ENCODE results near the gene WWC1.

The WWC1 gene

DNA sequence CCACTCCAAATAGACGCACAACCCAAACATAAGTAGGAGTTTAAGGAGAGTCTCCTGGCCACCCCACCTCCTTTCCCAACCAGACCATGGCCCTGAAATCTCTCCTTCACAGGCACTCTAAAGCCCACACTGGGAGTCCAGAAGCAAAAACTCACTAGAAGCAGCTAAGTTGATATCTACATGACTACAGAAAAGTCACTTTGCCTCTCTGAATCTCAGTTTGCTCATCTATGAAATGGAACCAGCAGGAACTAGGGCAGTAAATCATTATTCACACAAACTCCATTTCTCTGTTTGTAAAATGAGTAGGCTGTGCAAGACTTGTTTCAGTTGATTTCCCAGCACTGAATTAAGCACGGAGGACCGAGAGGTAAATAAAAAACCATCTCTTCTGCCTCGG, 4.1 kb upstream of the WWC1 start:
- peak overlapping the region; percentile 75 for H3K27ac ChIP-seq
- TF ChIP-seq, protein P1, sequence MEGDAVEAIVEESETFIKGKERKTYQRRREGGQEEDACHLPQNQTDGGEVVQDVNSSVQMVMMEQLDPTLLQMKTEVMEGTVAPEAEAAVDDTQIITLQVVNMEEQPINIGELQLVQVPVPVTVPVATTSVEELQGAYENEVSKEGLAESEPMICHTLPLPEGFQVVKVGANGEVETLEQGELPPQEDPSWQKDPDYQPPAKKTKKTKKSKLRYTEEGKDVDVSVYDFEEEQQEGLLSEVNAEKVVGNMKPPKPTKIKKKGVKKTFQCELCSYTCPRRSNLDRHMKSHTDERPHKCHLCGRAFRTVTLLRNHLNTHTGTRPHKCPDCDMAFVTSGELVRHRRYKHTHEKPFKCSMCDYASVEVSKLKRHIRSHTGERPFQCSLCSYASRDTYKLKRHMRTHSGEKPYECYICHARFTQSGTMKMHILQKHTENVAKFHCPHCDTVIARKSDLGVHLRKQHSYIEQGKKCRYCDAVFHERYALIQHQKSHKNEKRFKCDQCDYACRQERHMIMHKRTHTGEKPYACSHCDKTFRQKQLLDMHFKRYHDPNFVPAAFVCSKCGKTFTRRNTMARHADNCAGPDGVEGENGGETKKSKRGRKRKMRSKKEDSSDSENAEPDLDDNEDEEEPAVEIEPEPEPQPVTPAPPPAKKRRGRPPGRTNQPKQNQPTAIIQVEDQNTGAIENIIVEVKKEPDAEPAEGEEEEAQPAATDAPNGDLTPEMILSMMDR (conservative IDR thresholded peaks at IDR 0.05) = no peak

DNA sequence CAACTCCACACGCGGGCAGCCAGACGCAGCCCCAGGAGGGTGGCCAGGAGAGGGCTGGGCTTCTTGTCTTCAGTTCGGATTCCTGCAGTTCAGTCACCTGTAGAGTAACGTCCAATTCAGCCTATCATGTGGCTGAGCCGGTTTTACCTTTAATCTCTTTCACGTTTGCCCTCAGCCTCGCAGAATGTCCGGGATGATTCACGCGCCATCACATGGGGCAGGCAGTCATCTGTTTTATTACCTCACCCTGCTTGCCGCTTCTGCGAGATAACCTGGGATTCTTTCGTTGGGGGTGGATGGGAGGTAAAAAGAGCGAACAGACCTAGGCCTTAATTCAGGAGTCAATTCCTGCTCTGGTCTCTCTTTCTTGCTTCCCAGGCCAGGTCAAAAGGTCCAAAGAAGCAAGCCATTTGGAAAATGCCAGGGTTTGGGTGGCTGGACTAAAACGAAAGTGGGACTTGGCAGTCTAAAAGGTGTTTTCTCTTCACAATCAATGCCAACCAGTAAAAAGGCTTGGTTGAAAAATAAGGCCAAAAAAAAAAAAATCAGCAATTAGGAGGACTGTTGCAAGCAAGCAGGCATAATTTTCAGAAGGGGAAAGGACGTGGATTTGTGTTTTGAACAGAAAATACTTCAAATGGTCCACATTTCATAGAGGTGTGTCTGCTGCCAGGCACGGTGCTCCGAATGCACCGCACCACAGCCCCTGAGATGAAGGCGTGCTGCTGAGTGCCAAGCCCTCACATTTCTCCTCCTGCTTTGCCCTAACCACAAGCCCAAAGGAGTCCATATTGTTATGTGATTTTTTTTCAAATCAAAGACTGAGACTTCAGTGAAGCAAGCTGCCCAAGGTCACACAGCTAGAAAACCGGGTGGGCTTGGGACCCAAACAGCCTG, 2.8 kb upstream of the WWC1 start:
- TF ChIP-seq, protein P1 (conservative IDR thresholded peaks at IDR 0.05) = no peak
- H3K27ac ChIP-seq = peak overlapping the region; percentile 75

DNA sequence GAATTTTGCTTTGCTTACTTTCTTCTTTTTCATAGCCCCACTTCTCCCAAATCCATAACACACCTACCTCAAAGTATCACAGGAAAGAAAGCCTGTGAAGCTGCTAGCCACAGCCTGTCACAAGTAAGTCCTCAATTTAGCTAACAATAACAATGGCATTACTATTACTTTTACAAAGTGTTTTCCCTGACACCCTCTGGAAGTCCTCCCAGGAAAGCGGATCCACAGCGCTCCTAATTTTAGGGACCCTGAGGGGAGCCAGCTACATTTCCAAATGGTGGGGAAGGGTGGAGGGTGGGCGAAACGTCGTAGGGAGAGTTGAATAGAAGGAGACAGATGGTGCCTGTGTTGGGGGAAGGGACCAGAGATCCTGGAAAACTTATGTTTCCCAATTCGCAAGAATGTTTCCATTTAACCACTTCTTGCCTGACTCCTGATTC, 523 bp upstream of the WWC1 start:
- peak overlapping the region; percentile 84 for H3K27ac ChIP-seq

DNA sequence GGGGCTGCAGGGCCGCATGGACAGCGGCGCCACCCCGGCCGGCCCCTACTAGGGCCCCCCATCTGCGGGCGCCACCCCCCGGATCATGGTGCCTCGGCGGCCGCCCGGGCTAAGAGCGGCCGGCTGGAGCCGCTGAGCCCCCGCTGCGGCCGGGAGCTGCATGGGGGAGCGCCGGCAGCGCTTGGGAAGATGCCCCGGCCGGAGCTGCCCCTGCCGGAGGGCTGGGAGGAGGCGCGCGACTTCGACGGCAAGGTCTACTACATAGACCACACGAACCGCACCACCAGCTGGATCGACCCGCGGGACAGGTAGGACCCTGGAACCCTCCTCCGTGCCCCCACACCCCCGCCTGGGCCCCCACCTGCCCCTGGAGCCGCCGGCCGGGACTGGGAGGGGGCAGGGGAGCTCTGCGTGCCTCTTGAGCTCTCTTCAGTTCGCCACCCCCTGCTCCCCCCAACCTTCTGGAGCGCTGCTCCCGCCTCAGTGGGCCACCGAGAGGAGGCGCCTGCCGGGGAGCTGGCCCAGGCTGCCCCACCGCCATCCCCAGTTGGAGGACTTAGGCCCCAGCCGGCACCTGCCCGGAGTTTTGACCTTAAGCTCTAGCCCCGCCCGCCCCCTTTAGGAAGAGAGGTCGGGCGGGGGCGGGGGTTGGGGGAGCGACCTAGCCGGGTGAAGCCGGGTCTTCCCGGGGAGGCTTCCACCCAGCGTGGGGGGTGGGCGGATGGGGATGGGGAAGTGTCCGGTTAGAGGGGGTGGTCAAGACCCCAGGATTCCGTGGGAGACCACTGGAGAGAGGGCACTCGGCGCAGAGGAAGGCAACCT, 730 bp downstream of the WWC1 start:
- TF ChIP-seq, protein P1 (conservative IDR thresholded peaks at IDR 0.05) = no peak
- peak overlapping the region; percentile 84 for H3K27ac ChIP-seq

More for the DNA sequence above, 523 bp upstream of the WWC1 start:
- TF ChIP-seq, protein P1 (conservative IDR thresholded peaks at IDR 0.05) = no peak

DNA sequence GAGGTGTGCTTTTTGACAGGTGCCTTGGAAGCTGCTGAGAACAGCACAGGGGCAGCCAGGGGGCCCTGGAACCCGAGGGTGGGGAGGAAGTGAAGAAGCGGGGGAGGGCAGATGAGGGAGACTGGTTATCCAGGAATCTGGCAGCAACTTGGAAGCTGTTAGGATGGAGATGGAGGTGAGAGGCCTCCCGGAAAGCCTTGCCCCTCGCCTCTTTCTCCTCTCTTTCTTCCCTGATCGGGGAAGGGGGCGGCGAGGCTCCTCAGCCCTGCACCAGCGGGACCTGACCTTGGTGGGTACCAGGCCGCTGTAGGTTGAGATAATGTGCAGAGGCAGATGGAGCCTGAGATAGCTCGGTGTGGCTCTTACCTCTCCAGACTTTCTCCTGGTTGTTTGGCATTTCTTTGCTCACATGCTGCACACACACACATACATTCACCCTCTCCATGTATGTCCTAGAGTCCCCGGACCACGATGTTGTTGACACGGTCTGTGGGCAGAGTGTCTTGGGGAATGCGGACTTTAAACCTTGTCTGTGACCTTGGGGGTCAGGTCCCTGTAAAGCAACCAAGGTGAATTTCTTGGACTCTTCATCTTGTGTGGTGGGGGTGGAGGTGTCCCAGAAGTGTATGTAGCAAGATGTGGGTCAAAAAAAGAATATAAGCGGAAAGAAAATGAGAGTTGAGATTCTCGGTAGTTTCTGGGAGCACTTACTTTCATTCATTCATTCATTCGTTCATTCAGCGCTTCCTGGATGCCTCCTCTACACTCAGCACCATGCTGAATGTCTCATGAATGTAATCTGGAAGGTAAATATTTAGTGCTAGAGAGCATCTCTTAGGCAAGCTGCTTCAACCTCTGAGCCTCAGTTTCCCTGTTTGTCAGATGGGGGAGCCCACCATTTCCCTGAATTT, 1.6 kb downstream of the WWC1 start:
- H3K27ac ChIP-seq = peak overlapping the region; percentile 84
- TF ChIP-seq, protein P1 (conservative IDR thresholded peaks at IDR 0.05) = no peak

DNA sequence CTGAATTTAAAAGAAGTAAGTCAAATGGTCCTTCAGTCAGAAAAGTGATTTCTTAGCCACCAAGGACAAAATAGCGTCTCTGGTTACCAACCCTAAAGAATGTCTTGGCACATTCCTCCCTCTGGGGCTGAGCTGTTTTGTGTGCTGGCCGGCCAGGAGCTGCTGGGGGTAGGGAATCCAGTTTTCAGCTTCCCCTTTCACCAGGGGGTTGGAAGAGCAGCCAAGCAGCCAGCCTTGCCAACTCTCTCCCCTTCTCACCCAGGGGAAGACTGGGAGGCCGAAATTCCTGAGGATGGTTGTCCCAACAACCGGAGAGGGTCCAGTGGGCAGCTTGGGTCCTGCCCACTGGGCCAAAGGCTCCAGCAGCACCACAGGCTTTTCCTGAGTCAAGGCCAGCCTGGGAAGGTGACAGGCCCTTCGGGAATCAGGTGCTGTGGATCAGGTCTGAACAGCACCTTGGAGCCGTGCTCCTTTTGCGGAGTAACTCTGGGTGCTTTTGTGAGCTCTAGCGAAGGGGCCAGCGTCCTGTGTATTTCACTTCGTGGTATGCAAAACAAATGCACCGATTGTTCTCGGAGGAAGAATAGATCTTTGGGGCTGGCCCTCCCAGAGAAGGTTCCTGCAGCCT, 4.2 kb downstream of the WWC1 start:
- TF ChIP-seq, protein P1 (conservative IDR thresholded peaks at IDR 0.05) = no peak
- peak overlapping the region; percentile 13; the same call in 1 of the 2 replicates for H3K27ac ChIP-seq
